SK-N-MC (cell line): ENCODE data around the gene P3H3.

Experiments used
- EZH2 ChIP-seq: fragments of 200-600 bp; sonication (generic); IDR thresholded peaks from one replicate; pipeline ENCODE4 v1.6.1; 2017; ENCODE audit warnings: antibody characterized with exemption
- FOXP2 ChIP-seq: optimal IDR thresholded peaks from 2 replicates; pipeline ENCODE3; 2011; ENCODE audit warnings: mild to moderate bottlenecking, moderate library complexity; ENCODE audit not compliant: insufficient read depth; ENCODE audit errors: extremely low read length, control extremely low read depth
- POLR2AphosphoS5 ChIP-seq: IDR thresholded peaks from 2 replicates; pipeline ENCODE4 v1.6.1; 2012; ENCODE audit warnings: mild to moderate bottlenecking, low read depth, low read length, borderline replicate concordance

DNA sequence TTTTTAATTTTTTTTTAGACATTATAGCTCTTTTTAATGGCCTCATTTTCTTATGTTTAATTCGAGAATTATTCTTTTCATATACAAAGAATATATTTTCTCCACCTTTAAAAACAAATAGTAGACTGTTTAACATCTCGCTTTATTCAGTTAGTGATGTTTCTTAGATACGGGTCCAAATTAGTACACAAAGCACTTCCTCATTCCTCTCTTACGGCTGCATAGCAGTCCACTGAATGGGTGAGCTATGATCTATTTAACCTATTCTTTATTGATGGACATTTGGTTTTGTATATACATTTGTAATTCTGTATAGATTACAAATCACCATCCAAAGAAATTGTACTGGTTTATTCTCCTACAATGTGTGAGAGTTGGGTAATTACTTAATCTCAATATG lies 14.8 kb upstream of the P3H3 start:
- no peak for TF ChIP-seq POLR2AphosphoS5
- no peak for TF ChIP-seq EZH2
- no peak for TF ChIP-seq FOXP2
